ENCODE measurements around the gene DDX55. TPM values are rescaled to one million over a fixed set of nuclear protein-coding genes. Genes with fewer than 3 reads are reported as not detected.
A peak's percentile ranks its signal among the peaks of the same experiment; 100 is the strongest.

Gene DDX55
- total and polyA plus RNA-seq, 2 of the 13 experiments (the other 11 are each of a cell fraction or from before 2014, with no cell fraction given), result 22.2 to 37.0 TPM

DNA sequence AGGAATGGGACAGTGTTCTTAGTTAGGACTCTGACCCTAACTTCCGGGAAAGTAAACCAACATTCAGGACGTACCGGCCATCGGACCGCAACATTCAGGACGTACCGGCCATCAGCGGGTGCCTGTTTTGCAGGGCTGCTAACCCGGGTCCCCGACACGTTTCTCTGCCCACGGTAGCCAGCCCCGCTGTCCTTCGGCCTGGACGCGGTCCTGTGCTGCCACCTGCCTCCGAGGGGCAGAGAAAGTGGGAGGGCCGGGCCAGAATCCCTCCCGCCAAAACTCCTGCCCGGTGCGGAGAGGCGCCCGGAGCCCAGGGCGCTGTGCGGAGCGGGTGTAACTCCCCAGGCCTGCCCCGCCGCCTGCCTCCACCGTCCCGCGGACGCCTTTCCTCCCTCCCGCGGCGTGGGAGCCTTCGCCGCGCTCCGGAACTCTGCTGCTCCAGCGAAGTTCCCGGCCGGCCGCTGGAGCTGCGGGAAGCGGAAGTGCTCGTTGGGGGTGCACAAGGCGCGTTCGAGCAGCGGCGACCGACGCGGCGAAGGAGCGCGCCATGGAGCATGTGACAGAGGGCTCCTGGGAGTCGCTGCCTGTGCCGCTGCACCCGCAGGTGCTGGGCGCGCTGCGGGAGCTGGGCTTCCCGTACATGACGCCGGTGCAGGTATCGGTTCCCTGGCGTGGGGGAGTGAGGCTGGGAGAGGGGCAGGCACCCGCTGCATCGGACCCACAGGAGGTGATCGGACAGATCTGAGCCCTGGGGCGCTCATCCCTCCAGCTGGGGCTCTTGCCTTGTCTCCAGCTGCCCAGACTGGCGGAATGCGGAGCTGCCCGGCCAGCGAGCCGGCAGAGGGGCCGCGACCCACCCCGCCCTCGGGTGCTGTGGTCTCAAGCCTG, at the start of gene DDX55 (continued):
- TF ChIP-seq, protein P1, sequence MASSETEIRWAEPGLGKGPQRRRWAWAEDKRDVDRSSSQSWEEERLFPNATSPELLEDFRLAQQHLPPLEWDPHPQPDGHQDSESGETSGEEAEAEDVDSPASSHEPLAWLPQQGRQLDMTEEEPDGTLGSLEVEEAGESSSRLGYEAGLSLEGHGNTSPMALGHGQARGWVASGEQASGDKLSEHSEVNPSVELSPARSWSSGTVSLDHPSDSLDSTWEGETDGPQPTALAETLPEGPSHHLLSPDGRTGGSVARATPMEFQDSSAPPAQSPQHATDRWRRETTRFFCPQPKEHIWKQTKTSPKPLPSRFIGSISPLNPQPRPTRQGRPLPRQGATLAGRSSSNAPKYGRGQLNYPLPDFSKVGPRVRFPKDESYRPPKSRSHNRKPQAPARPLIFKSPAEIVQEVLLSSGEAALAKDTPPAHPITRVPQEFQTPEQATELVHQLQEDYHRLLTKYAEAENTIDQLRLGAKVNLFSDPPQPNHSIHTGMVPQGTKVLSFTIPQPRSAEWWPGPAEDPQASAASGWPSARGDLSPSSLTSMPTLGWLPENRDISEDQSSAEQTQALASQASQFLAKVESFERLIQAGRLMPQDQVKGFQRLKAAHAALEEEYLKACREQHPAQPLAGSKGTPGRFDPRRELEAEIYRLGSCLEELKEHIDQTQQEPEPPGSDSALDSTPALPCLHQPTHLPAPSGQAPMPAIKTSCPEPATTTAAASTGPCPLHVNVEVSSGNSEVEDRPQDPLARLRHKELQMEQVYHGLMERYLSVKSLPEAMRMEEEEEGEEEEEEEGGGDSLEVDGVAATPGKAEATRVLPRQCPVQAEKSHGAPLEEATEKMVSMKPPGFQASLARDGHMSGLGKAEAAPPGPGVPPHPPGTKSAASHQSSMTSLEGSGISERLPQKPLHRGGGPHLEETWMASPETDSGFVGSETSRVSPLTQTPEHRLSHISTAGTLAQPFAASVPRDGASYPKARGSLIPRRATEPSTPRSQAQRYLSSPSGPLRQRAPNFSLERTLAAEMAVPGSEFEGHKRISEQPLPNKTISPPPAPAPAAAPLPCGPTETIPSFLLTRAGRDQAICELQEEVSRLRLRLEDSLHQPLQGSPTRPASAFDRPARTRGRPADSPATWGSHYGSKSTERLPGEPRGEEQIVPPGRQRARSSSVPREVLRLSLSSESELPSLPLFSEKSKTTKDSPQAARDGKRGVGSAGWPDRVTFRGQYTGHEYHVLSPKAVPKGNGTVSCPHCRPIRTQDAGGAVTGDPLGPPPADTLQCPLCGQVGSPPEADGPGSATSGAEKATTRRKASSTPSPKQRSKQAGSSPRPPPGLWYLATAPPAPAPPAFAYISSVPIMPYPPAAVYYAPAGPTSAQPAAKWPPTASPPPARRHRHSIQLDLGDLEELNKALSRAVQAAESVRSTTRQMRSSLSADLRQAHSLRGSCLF (CRISPR knock-in tag; IDR thresholded peaks at IDR 0.05; ENCODE audit: borderline replicate concordance), result peak; percentile 66; the same call in 1 of the 2 replicates
- TF ChIP-seq CHCHD3 (CRISPR knock-in tag; IDR thresholded peaks at IDR 0.05) (peak; percentile 82), PRDM4 (CRISPR knock-in tag; IDR thresholded peaks at IDR 0.05; ENCODE audit: borderline replicate concordance) (no peak), ZNF75D (CRISPR knock-in tag; IDR thresholded peaks at IDR 0.05; ENCODE audit: borderline replicate concordance) (no peak), ZNF543 (CRISPR knock-in tag; IDR thresholded peaks at IDR 0.05) (peak; percentile 78; the same call in 1 of the 2 replicates), ZNF326 (CRISPR knock-in tag; IDR thresholded peaks at IDR 0.05; ENCODE audit: borderline replicate concordance) (no peak), CBFB (CRISPR knock-in tag; IDR thresholded peaks at IDR 0.05) (peak; percentile 95), NCOA5 (CRISPR knock-in tag; IDR thresholded peaks at IDR 0.05) (no peak), ZNF280B (CRISPR knock-in tag; IDR thresholded peaks at IDR 0.05; ENCODE audit: borderline replicate concordance) (peak; percentile 87), NR2F2 (IDR thresholded peaks at IDR 0.05; ENCODE audit: borderline replicate concordance, low read depth) (peak; percentile 24; the same call in 1 of the 2 replicates), NFE2L1 (CRISPR knock-in tag; IDR thresholded peaks at IDR 0.05; ENCODE audit: borderline replicate concordance) (no peak), ZNF501 (CRISPR knock-in tag; IDR thresholded peaks at IDR 0.05) (peak; percentile 97; the same call in 1 of the 2 replicates), NR2C2 (CRISPR knock-in tag; IDR thresholded peaks at IDR 0.05; ENCODE audit: borderline replicate concordance) (peak; percentile 92), ZXDC (CRISPR knock-in tag; IDR thresholded peaks at IDR 0.05) (peak; percentile 79; the same call in 1 of the 2 replicates), MXD4 (CRISPR knock-in tag; IDR thresholded peaks at IDR 0.05) (peak; percentile 94)

All from HepG2 (cell line).